K562 (cell line): ENCODE data around the gene PHTF2. TPM values are rescaled to one million over a fixed set of nuclear protein-coding genes. Genes with fewer than 3 reads are reported as not detected.
A peak's percentile ranks its signal among the peaks of the same experiment; 100 is the strongest.

Experiments used
- ATAC-seq: fragments of 200-7000 bp; cut with Tn5 transposase; 3 replicates; pipeline ENCODE4 v1.9.1; 2020; ENCODE audit warnings: moderate library complexity
- BruUV-seq: library from RNA; stranded (reverse); fragments of 400-500 nt; replicated peaks from 2 replicates; lab custom pipeline; 2021; lab: Mats Ljungman, UMichigan
- CTCF ChIA-PET: fragments of 300-600 bp; formaldehyde crosslinking; extraction: SDS; loops from one replicate; lab custom pipeline; 2021; ENCODE audit warnings: low intra/inter-chr PET ratio; lab: Yijun Ruan, JAX
- POLR2A ChIA-PET: fragments of 300-600, 350-650 bp; sonication (Branson Sonifier 250); formaldehyde crosslinking; extraction: SDS; loops from one replicate; lab custom pipeline; 2021; ENCODE audit warnings: antibody characterized with exemption, inconsistent platforms; lab: Yijun Ruan, JAX
- DNase-seq, 4 experiments: peaks; one replicate each; pipeline versions ENCODE4 v3.0.0 to v3.0.0-alpha.2; 2011 to 2018; ENCODE audit warnings: low spot score in 3 of 4, mixed read lengths in 3 of 4; ENCODE audit errors: extremely low read depth in 1 of 4
- FAIRE-seq: peaks from 2 replicates; lab custom pipeline; 2011; peaks lifted over from hg19 to GRCh38; lab: Jason Lieb, UNC
- H2AFZ ChIP-seq: 2 replicates; pipeline ENCODE4 v1.6.0; 2011; ENCODE audit warnings: low read depth, low read length, control low read depth, inconsistent platforms
- H3K27ac ChIP-seq: fragments of 200-600 bp; 3 replicates; pipeline ENCODE4 v1.8.0; 2011; ENCODE audit warnings: low read depth, mild to moderate bottlenecking, control low read depth, inconsistent platforms, low read length, moderate library complexity, mixed read lengths; ENCODE audit errors: extremely low read depth
- H3K27me3 ChIP-seq, 2 experiments: fragments of 300-600 bp in 1 of 2; 2 replicates in 1 of 2; 3 replicates in 1 of 2; pipeline versions ENCODE4 v1.6.0 to v1.8.0; 2011; ENCODE audit warnings: inconsistent platforms in 2 of 2, low read length in 2 of 2, mild to moderate bottlenecking in 1 of 2, mixed read lengths in 1 of 2, moderate library complexity in 1 of 2; ENCODE audit not compliant: control insufficient read depth in 2 of 2, insufficient read depth in 2 of 2
- H3K36me3 ChIP-seq: fragments of 300-600 bp; 3 replicates; pipeline ENCODE4 v1.8.0; 2011; ENCODE audit warnings: mild to moderate bottlenecking, low read length, inconsistent platforms; ENCODE audit not compliant: control insufficient read depth, insufficient read depth
- H3K4me1 ChIP-seq, 2 experiments: fragments of 200-600 bp in 1 of 2; replicated peaks in 1 of 2; 2 replicates in 1 of 2; 3 replicates in 1 of 2; pipeline versions ENCODE4 v1.5.1 to v1.8.0; 2011; ENCODE audit warnings: inconsistent platforms in 2 of 2, low read length in 2 of 2, mild to moderate bottlenecking in 1 of 2, mixed read lengths in 1 of 2, moderate library complexity in 1 of 2; ENCODE audit not compliant: control insufficient read depth in 2 of 2, insufficient read depth in 2 of 2
- H3K4me2 ChIP-seq: 2 replicates; pipeline ENCODE4 v1.6.1; 2011; ENCODE audit warnings: low read length, control low read depth, inconsistent platforms, mixed read lengths; ENCODE audit not compliant: insufficient read depth
- H3K4me3 ChIP-seq: fragments of 200-600 bp; sonication (generic), shearing (Covaris generic); 2 replicates; pipeline ENCODE4 v1.5.1; 2016; ENCODE audit warnings: control low read depth, inconsistent platforms
- H3K79me2 ChIP-seq: fragments of 200-600 bp; 3 replicates; pipeline ENCODE4 v1.8.0; 2011; ENCODE audit warnings: low read length, inconsistent platforms; ENCODE audit not compliant: control insufficient read depth, insufficient read depth
- H3K9ac ChIP-seq, 2 experiments: 2 replicates each; pipeline versions ENCODE4 v1.6.0 to v1.6.1; 2011; ENCODE audit warnings: low read depth in 2 of 2, low read length in 2 of 2, control low read depth in 1 of 2, inconsistent platforms in 1 of 2, mild to moderate bottlenecking in 1 of 2, mixed read lengths in 1 of 2; ENCODE audit not compliant: insufficient read depth in 1 of 2
- H3K9me1 ChIP-seq: one replicate; pipeline ENCODE4 v1.6.0; 2011; ENCODE audit warnings: inconsistent platforms, mild to moderate bottlenecking, low read length, moderate library complexity; ENCODE audit not compliant: control insufficient read depth, insufficient read depth
- H3K9me3 ChIP-seq: replicated peaks from 2 replicates; pipeline ENCODE4 v1.5.1; 2011; ENCODE audit warnings: low read depth, low read length, inconsistent platforms; ENCODE audit not compliant: control insufficient read depth, insufficient read depth
- H4K20me1 ChIP-seq: replicated peaks from 2 replicates; pipeline ENCODE4 v1.6.1; 2011; ENCODE audit warnings: low read length, inconsistent platforms, mixed read lengths; ENCODE audit not compliant: control insufficient read depth, insufficient read depth
- ADNP ChIP-seq: fragments of 200-800 bp; sonication (Bioruptor generic); IDR thresholded peaks from 2 replicates; pipeline ENCODE4 v1.6.1; 2016; ENCODE audit warnings: missing genetic modification characterization, missing compliant biosample characterization
- CBX8 ChIP-seq: fragments of 200-600 bp; sonication (generic); IDR thresholded peaks from 2 replicates; pipeline ENCODE4 v1.6.1; 2012; ENCODE audit warnings: borderline replicate concordance, mixed run types, low read depth, mild to moderate bottlenecking, moderate library complexity, mixed read lengths, low read length, control low read depth, inconsistent platforms; ENCODE audit not compliant: poor library complexity, severe bottlenecking; ENCODE audit errors: extremely low read depth
- ESRRA ChIP-seq: fragments of 450-650 bp; IDR thresholded peaks from 2 replicates; pipeline ENCODE4 v1.6.1; 2014; ENCODE audit warnings: low read depth, mild to moderate bottlenecking, moderate library complexity, borderline replicate concordance
- ETV5 ChIP-seq: sonication (generic); formaldehyde crosslinking; IDR thresholded peaks from 2 replicates; pipeline ENCODE4 v1.4.0; 2020; ENCODE audit warnings: low read depth, mild to moderate bottlenecking, missing genetic modification reagents
- FOXA3 ChIP-seq, 2 experiments: fragments of 450-650 bp in 1 of 2; sonication (generic) in 1 of 2; formaldehyde crosslinking; IDR thresholded peaks in 1 of 2; conservative IDR thresholded peaks in 1 of 2; 2 replicates each; pipeline versions ENCODE4 v1.4.0 to v1.8.0; 2020 to 2022; ENCODE audit warnings: mild to moderate bottlenecking in 2 of 2, missing genetic modification reagents in 1 of 2
- HMGN3 ChIP-seq: IDR thresholded peaks from 2 replicates; pipeline ENCODE4 v1.6.1; 2011; ENCODE audit warnings: borderline replicate concordance, low read depth, mild to moderate bottlenecking, mixed read lengths, low read length; ENCODE audit not compliant: insufficient read length; ENCODE audit errors: extremely low read depth
- NCOA2 ChIP-seq, 2 experiments: fragments of 450-650 bp; IDR thresholded peaks; 2 replicates each; pipeline ENCODE4 v1.6.1; 2018; ENCODE audit warnings: mild to moderate bottlenecking in 2 of 2, moderate library complexity in 1 of 2; ENCODE audit not compliant: partially characterized antibody in 2 of 2
- RAD51 ChIP-seq: fragments of 450-650 bp; IDR thresholded peaks from 2 replicates; pipeline ENCODE4 v1.7.1; 2016; ENCODE audit warnings: low read depth, mild to moderate bottlenecking, borderline replicate concordance
- RBM17 ChIP-seq: fragments of 200-400 bp; formaldehyde crosslinking; IDR thresholded peaks from 2 replicates; pipeline ENCODE4 v1.6.1; 2017; ENCODE audit warnings: low read depth, mild to moderate bottlenecking, low read length, borderline replicate concordance
- RCOR1 ChIP-seq, 2 experiments: IDR thresholded peaks; 2 replicates each; pipeline ENCODE4 v1.6.1; 2012; ENCODE audit warnings: low read depth in 2 of 2, low read length in 2 of 2, borderline replicate concordance in 1 of 2, improper control_type of control experiment in 1 of 2
- RUNX1 ChIP-seq: sonication (generic); IDR thresholded peaks from 2 replicates; pipeline ENCODE4 v1.6.1; 2016; ENCODE audit warnings: antibody characterized with exemption, low read depth
- SAFB ChIP-seq: fragments of 200-400 bp; formaldehyde crosslinking; IDR thresholded peaks from 2 replicates; pipeline ENCODE4 v1.6.1; 2017; ENCODE audit warnings: low read depth, low read length, borderline replicate concordance
- SIN3B ChIP-seq: fragments of 450-650 bp; IDR thresholded peaks from 2 replicates; pipeline ENCODE4 v1.6.1; 2017; ENCODE audit warnings: low read depth, mild to moderate bottlenecking, moderate library complexity
- SREBF2 ChIP-seq: sonication (generic); formaldehyde crosslinking; IDR thresholded peaks from 2 replicates; pipeline ENCODE4 v1.4.0; 2020; ENCODE audit warnings: mild to moderate bottlenecking, missing genetic modification reagents
- TSC22D4 ChIP-seq: fragments of 450-650 bp; IDR thresholded peaks from 2 replicates; pipeline ENCODE4 v1.6.1; 2016; ENCODE audit warnings: missing genetic modification characterization, missing biosample characterization, control low read depth
- ZMIZ1 ChIP-seq, 2 experiments: fragments of 150-350 bp in 1 of 2; IDR thresholded peaks; 2 replicates each; pipeline ENCODE4 v1.6.1; 2012 to 2016; ENCODE audit warnings: low read depth in 2 of 2, low read length in 2 of 2, mild to moderate bottlenecking in 1 of 2, moderate library complexity in 1 of 2
- ZNF311 ChIP-seq: fragments of 250-450 bp; sonication (Bioruptor Pico); IDR thresholded peaks from 2 replicates; pipeline ENCODE4 v1.4.0; 2020; ENCODE audit warnings: mild to moderate bottlenecking, moderate library complexity
- ZNF316 ChIP-seq: fragments of 450-650 bp; IDR thresholded peaks from 2 replicates; pipeline ENCODE4 v1.6.1; 2016
- ZNF444 ChIP-seq: fragments of 250-450 bp; sonication (Bioruptor Pico); IDR thresholded peaks from 2 replicates; pipeline ENCODE4 v1.4.0; 2020; ENCODE audit warnings: mild to moderate bottlenecking, moderate library complexity
- ZNF551 ChIP-seq: fragments of 250-450 bp; sonication (Bioruptor Pico); IDR thresholded peaks from 2 replicates; pipeline ENCODE4 v1.5.0; 2021; ENCODE audit warnings: mild to moderate bottlenecking, moderate library complexity
- WGBS: fragments of 100-300 bp; shearing (Covaris generic); methylation state at CpG from one replicate; pipeline ENCODE4 v1.1.6; 2016; ENCODE audit warnings: low coverage, mixed read lengths; ENCODE audit not compliant: insufficient coverage; ENCODE audit errors: missing lambda C conversion rate; 5-methylcytosine and 5-hydroxymethylcytosine counted together
- in situ Hi-C: fragments of 300-500 bp; cut with MboI; formaldehyde crosslinking; loops from 4 replicates; pipeline ENCODE4 v1.15.0; 2018; ENCODE audit warnings: inconsistent platforms, mixed read lengths
- intact Hi-C: fragments of 100-400 bp; cut with micrococcal nuclease; formaldehyde crosslinking; loops from 2 replicates; pipeline ENCODE4 v1.14.2; 2022
- polyA plus RNA-seq, 8 experiments: library from polyadenylated mRNA; depleted of rRNA in 4 of 8; stranded (reverse) in 5 of 8; unstranded in 3 of 8; fragments of >200 nt; fragmentation: Nextera tagmentation in 2 of 8; fragmentation: Illumina TruSeq in 1 of 8; extraction: Ambion mirVana in 2 of 8; extraction: Trizol in 1 of 8; gene quantifications; 2 replicates each; pipeline versions ENCODE4 v1.2.1 to v1.2.3, GENCODE V29; 2011 to 2014; ENCODE audit warnings: inconsistent platforms in 1 of 8, missing spikeins in 1 of 8
- total RNA-seq, 7 experiments: library from RNA; depleted of rRNA in 6 of 7; stranded (reverse); fragments of >200 nt in 6 of 7; fragmentation: Illumina TruSeq in 2 of 7; extraction: Trizol in 2 of 7; gene quantifications; 2 replicates each; pipeline versions ENCODE4 v1.2.1 to v1.2.3, GENCODE V29; 2011 to 2021; ENCODE audit warnings: low replicate concordance in 1 of 7

Gene PHTF2
- total and polyA plus RNA-seq, 9 of the 15 experiments (the other 6 are each of a cell fraction or from before 2014, with no cell fraction given), result 17.9 to 43.6 (median 25.4) TPM

- Histone ChIP-seq H3K9me1 (no peaks in the 10 kb centered on the region), H3K36me3 (peaks cover 4% of the 10 kb centered on the region; the same call in 1 of the 3 replicates), H4K20me1 (no peaks in the 10 kb centered on the region), H3K27ac (0 out of 3 replicates have a peak overlapping the region, but pooled peaks have one; percentile 10), H3K4me2 (peak overlapping the region; percentile 20; the same call in 1 of the 2 replicates), H3K27me3 (no peaks in the 10 kb centered on the region), H3K4me1 (peaks cover 4 to 30% of the 10 kb centered on the region in 2 experiments), H3K9me3 (no peaks in the 10 kb centered on the region), H3K9ac (no peak overlapping the region), H2AFZ (no peak overlapping the region), H3K79me2 (peaks cover 86% of the 10 kb centered on the region), H3K4me3 (no peak overlapping the region)
- in situ Hi-C loops, result no loop called here
- WGBS, result 24% methylated on average over 3 of the region's 3 CpGs
- ATAC-seq, result peak; percentile 58
- ChIA-PET POLR2A (interaction anchor here (1.5 kb wide), 1 partner anchor 40 kb away, joined by 4 read pairs; the partner anchor contains the start of genes PHTF2 and TMEM60), CTCF (no interaction called here)
- no peak for FAIRE-seq
- peak in 2 of 4 experiments; percentile 35 to 44 for DNase-seq
- no TSS peak for BruUV-seq
- intact Hi-C loops, result no loop called here
- TF ChIP-seq RUNX1 (no peak), ZNF551 (CRISPR knock-in tag) (no peak), CBX8 (no peak), ETV5 (no peak), RAD51 (no peak), ZNF316 (peak; percentile 37; the same call in 1 of the 2 replicates), HMGN3 (no peak), ESRRA (no peak), SIN3B (no peak), TSC22D4 (tag) (no peak), ADNP (tag) (no peak), SREBF2 (CRISPR knock-in tag) (no peak), ZNF311 (CRISPR knock-in tag) (no peak), RBM17 (no peak), ZMIZ1 (IDR thresholded peaks at IDR 0.05; ENCODE audit: low read depth in 2 of 2, low read length in 2 of 2) (no peak), FOXA3 (CRISPR knock-in tag; conservative IDR thresholded peaks at IDR 0.05 in 1 of 2, IDR thresholded peaks at IDR 0.05 in 1 of 2) (0 out of 4 replicates have a peak, but pooled peaks have one; percentile 22 to 34), RCOR1 (IDR thresholded peaks at IDR 0.05; ENCODE audit: borderline replicate concordance in 1 of 2, low read depth in 2 of 2, low read length in 2 of 2) (peak in 1 of 2 experiments; percentile 38; a peak in 1 of 4 replicates), SAFB (no peak), ZNF444 (CRISPR knock-in tag) (no peak), NCOA2 (IDR thresholded peaks at IDR 0.05; ENCODE audit: partially characterized antibody in 2 of 2) (no peak)
Observed at GRCh38 chr7:77838929-77839491, 40.4 kb downstream of the PHTF2 start.
